ENCODE measurements around the gene DPYD. TPM values are rescaled to one million over a fixed set of nuclear protein-coding genes. Genes with fewer than 3 reads are reported as not detected.

DPYD gene
- total RNA-seq, 1 donor from 2014 or later = 9.2 TPM

- Histone ChIP-seq H3K27me3 (ENCODE audit: low read depth) (no peaks in the 10 kb centered on the region), H3K4me1 (no peaks in the 10 kb centered on the region), H3K27ac (replicated peaks) (no peak overlapping the region), H3K36me3 (no peaks in the 10 kb centered on the region), H3K4me3 (no peak overlapping the region), H3K9me3 (replicated peaks) (no peaks in the 10 kb centered on the region)
- DNase-seq = no peak
- no peak for TF ChIP-seq CTCF (IDR thresholded peaks at IDR 0.05; ENCODE audit: borderline replicate concordance)
- intact Hi-C loops (cut with micrococcal nuclease) = no loop called here
Observed at GRCh38 chr1:97938285-97938642, 17.4 kb upstream of the DPYD start.

- no peaks in the 10 kb centered on the region for H3K27me3 ChIP-seq (ENCODE audit: low read depth)
- H3K4me3 ChIP-seq = no peak overlapping the region
- H3K36me3 ChIP-seq = no peaks in the 10 kb centered on the region
- no peaks in the 10 kb centered on the region for H3K4me1 ChIP-seq
- no peak overlapping the region for H3K27ac ChIP-seq (replicated peaks)
- H3K9me3 ChIP-seq (replicated peaks) = no peaks in the 10 kb centered on the region
- no peak for DNase-seq
- TF ChIP-seq CTCF (IDR thresholded peaks at IDR 0.05; ENCODE audit: borderline replicate concordance) = no peak
- intact Hi-C loops (cut with micrococcal nuclease) = no loop called here
Observed at GRCh38 chr1:97936976-97937375, 16.1 kb upstream of the DPYD start.

GRCh38 chr1:97934491-97934890, 13.7 kb upstream of the DPYD start:
- Histone ChIP-seq H3K4me1 (no peaks in the 10 kb centered on the region), H3K27me3 (ENCODE audit: low read depth) (no peaks in the 10 kb centered on the region), H3K27ac (replicated peaks) (no peak overlapping the region), H3K4me3 (no peak overlapping the region), H3K36me3 (no peaks in the 10 kb centered on the region), H3K9me3 (replicated peaks) (no peaks in the 10 kb centered on the region)
- intact Hi-C loops (cut with micrococcal nuclease) = no loop called here
- no peak for DNase-seq
- TF ChIP-seq CTCF (IDR thresholded peaks at IDR 0.05; ENCODE audit: borderline replicate concordance) = no peak

GRCh38 chr1:97929874-97930851, 9.3 kb upstream of the DPYD start:
- Histone ChIP-seq H3K27me3 (ENCODE audit: low read depth) (no peaks in the 10 kb centered on the region), H3K27ac (replicated peaks) (no peak overlapping the region), H3K36me3 (no peaks in the 10 kb centered on the region), H3K4me1 (no peaks in the 10 kb centered on the region), H3K9me3 (replicated peaks) (no peaks in the 10 kb centered on the region), H3K4me3 (no peak overlapping the region)
- intact Hi-C loops (cut with micrococcal nuclease) = no loop called here
- no peak for DNase-seq
- TF ChIP-seq CTCF (IDR thresholded peaks at IDR 0.05; ENCODE audit: borderline replicate concordance) = no peak

GRCh38 chr1:97926017-97926708, 5.3 kb upstream of the DPYD start:
- Histone ChIP-seq H3K9me3 (replicated peaks) (no peaks in the 10 kb centered on the region), H3K4me3 (no peak overlapping the region), H3K36me3 (no peaks in the 10 kb centered on the region), H3K27ac (replicated peaks) (no peak overlapping the region), H3K27me3 (ENCODE audit: low read depth) (no peaks in the 10 kb centered on the region), H3K4me1 (peaks cover 6% of the 10 kb centered on the region)
- no peak for TF ChIP-seq CTCF (IDR thresholded peaks at IDR 0.05; ENCODE audit: borderline replicate concordance)
- DNase-seq = no peak
- intact Hi-C loops (cut with micrococcal nuclease) = no loop called here
